Pons (tissue), 1 donor: ENCODE results near the gene IGF1R.

Source experiments
- DNase-seq: peaks from one replicate; pipeline ENCODE4 v3.0.0-alpha.2; 2016; ENCODE audit warnings: low spot score

The IGF1R gene

GRCh38 chr15:98858610-98859023, 210.3 kb downstream of the IGF1R start:
- DNase-seq = no peak

GRCh38 chr15:98859149-98859548, 210.8 kb downstream of the IGF1R start:
- no peak for DNase-seq

GRCh38 chr15:98860281-98861041, 212.1 kb downstream of the IGF1R start:
- no peak for DNase-seq

GRCh38 chr15:98861188-98861587, 212.8 kb downstream of the IGF1R start:
- no peak for DNase-seq

- no peak for DNase-seq
Observed at GRCh38 chr15:98863983-98864382, 215.6 kb downstream of the IGF1R start.

- peak; percentile 45 for DNase-seq
Observed at GRCh38 chr15:98865397-98866339, 217.3 kb downstream of the IGF1R start.

GRCh38 chr15:98866511-98866910, 218.2 kb downstream of the IGF1R start:
- peak; percentile 58 for DNase-seq

GRCh38 chr15:98868564-98868963, 220.2 kb downstream of the IGF1R start:
- no peak for DNase-seq

GRCh38 chr15:98870788-98871187, 222.4 kb downstream of the IGF1R start:
- DNase-seq = no peak

- DNase-seq = no peak
Observed at GRCh38 chr15:98872774-98873173, 224.4 kb downstream of the IGF1R start.

GRCh38 chr15:98873441-98874218, 225.3 kb downstream of the IGF1R start:
- DNase-seq = no peak

- DNase-seq = no peak
Observed at GRCh38 chr15:98874370-98874769, 226.0 kb downstream of the IGF1R start.

- no peak for DNase-seq
Observed at GRCh38 chr15:98874773-98875172, 226.4 kb downstream of the IGF1R start.

GRCh38 chr15:98875309-98875708, 227.0 kb downstream of the IGF1R start:
- DNase-seq = peak; percentile 25

- no peak for DNase-seq
Observed at GRCh38 chr15:98876451-98877369, 228.4 kb downstream of the IGF1R start.

GRCh38 chr15:98878172-98878571, 229.8 kb downstream of the IGF1R start:
- DNase-seq = no peak

- no peak for DNase-seq
Observed at GRCh38 chr15:98878862-98879261, 230.5 kb downstream of the IGF1R start.

- DNase-seq = peak; percentile 68
Observed at GRCh38 chr15:98881526-98882520, 233.5 kb downstream of the IGF1R start.

- DNase-seq = no peak
Observed at GRCh38 chr15:98883478-98883877, 235.1 kb downstream of the IGF1R start.

GRCh38 chr15:98884894-98885293, 236.6 kb downstream of the IGF1R start:
- no peak for DNase-seq
